Esophagus muscularis mucosa (tissue), 4 donors: ENCODE data around the gene E4F1. TPM values are rescaled to one million over a fixed set of nuclear protein-coding genes. Genes with fewer than 3 reads are reported as not detected.

Experiments used
- DNase-seq: peaks from one replicate; pipeline ENCODE4 v3.0.0-alpha.2; 2017; ENCODE audit errors: extremely low spot score
- H3K27ac ChIP-seq, 4 donors: fragments of 200-600 bp; sonication (generic); replicated peaks in 1 of 4; 1 replicate in 3 of 4; 2 replicates in 1 of 4; pipeline ENCODE4 v1.5.1; 2016 to 2019; ENCODE audit warnings: mild to moderate bottlenecking in 1 of 4
- H3K27me3 ChIP-seq, 4 donors: fragments of 200-600 bp; sonication (generic); one replicate each; pipeline versions ENCODE4 v1.5.1 to v1.6.0; 2016 to 2019
- H3K36me3 ChIP-seq, 4 donors: fragments of 200-600 bp; sonication (generic); one replicate each; pipeline ENCODE4 v1.5.1; 2016 to 2019
- H3K4me1 ChIP-seq, 4 donors: fragments of 200-600 bp; sonication (generic); one replicate each; pipeline ENCODE4 v1.5.1; 2016 to 2019
- H3K4me3 ChIP-seq, 4 donors: fragments of 200-600 bp; sonication (generic); 1 replicate in 2 of 4; 2 replicates in 2 of 4; pipeline ENCODE4 v1.5.1; 2016 to 2019; ENCODE audit warnings: mild to moderate bottlenecking in 4 of 4, moderate library complexity in 1 of 4
- H3K9me3 ChIP-seq, 4 donors: fragments of 200-600 bp; sonication (generic); 1 replicate in 3 of 4; 2 replicates in 1 of 4; pipeline ENCODE4 v1.5.1; 2016 to 2019
- CTCF ChIP-seq, 3 experiments: fragments of 200-600 bp in 2 of 3; fragments of 450-650 bp in 1 of 3; sonication (generic) in 2 of 3; IDR thresholded peaks; one replicate each; pipeline ENCODE4 v1.5.1; 2017 to 2019; ENCODE audit warnings: antibody characterized with exemption in 3 of 3, mild to moderate bottlenecking in 2 of 3, moderate library complexity in 1 of 3
- EP300 ChIP-seq: sonication (generic); formaldehyde crosslinking; IDR thresholded peaks from one replicate; pipeline ENCODE4 v1.6.1; 2017; ENCODE audit warnings: antibody characterized with exemption
- POLR2A ChIP-seq: fragments of 450-650 bp; IDR thresholded peaks from one replicate; pipeline ENCODE4 v1.6.1; 2017; ENCODE audit warnings: antibody characterized with exemption, moderate library complexity, mild to moderate bottlenecking, low read depth
- POLR2AphosphoS5 ChIP-seq, 2 donors: sonication (generic); formaldehyde crosslinking; IDR thresholded peaks; one replicate each; pipeline ENCODE4 v1.6.1; 2017; ENCODE audit warnings: antibody characterized with exemption in 2 of 2
- WGBS: methylation state at CpG from one replicate; pipeline ENCODE4 v1.1.5; 2018; 5-methylcytosine and 5-hydroxymethylcytosine counted together
- intact Hi-C: fragments of 100-400 bp; cut with DNase I; formaldehyde crosslinking; loops from one replicate; pipeline ENCODE4 v1.15.1; 2023
- total RNA-seq, 4 donors: library from RNA; depleted of rRNA; stranded (reverse); fragments of >200 nt; gene quantifications; one replicate each; pipeline versions ENCODE4 v1.1.0 to v1.2.1, GENCODE V29; 2016

The E4F1 gene
- total RNA-seq, 4 donors from 2014 or later: 19.1 to 39.7 (median 28.5) TPM

GRCh38 chr16:2210009-2210332, 13.4 kb upstream of the E4F1 start:
- intact Hi-C loops: loop anchor here (5.0 kb wide), 1 partner anchor 48 kb away; no protein-coding TSS in a partner anchor
- Histone ChIP-seq H3K27ac (no peak overlapping the region), H3K36me3 (peaks cover 20 to 49% (median 45%) of the 10 kb centered on the region in 4 donors), H3K4me3 (no peak overlapping the region), H3K9me3 (no peaks in the 10 kb centered on the region), H3K4me1 (peaks cover 37 to 51% (median 44%) of the 10 kb centered on the region in 4 donors), H3K27me3 (no peaks in the 10 kb centered on the region)
- no CpG with 5 or more reads among the region's 17 CpGs for WGBS
- TF ChIP-seq POLR2A (no peak), CTCF (IDR thresholded peaks at IDR 0.05) (no peak), EP300 (no peak), POLR2AphosphoS5 (IDR thresholded peaks at IDR 0.05) (no peak)
- no peak for DNase-seq

GRCh38 chr16:2210386-2211365, 12.7 kb upstream of the E4F1 start, which contains the start of gene BRICD5:
Gene BRICD5, minus strand, starts transcription at chr16:2210863. Its CDS starts 30 bp downstream, at chr16:2210833.
- DNase-seq: no peak
- H3K27ac ChIP-seq: no peak within 1 kb of the TSS
- H3K9me3 ChIP-seq: no peaks in the 10 kb centered on the region
- intact Hi-C loops: loop anchor here (5.0 kb wide), 1 partner anchor 48 kb away; no protein-coding TSS in a partner anchor
- peaks cover 37 to 56% (median 49%) of the 10 kb centered on the region in 4 donors for H3K4me1 ChIP-seq
- no peak within 1 kb of the TSS for H3K4me3 ChIP-seq
- WGBS: 48% methylated on average over 2 of the region's 24 CpGs
- peaks cover 20 to 49% (median 45%) of the 10 kb centered on the region in 4 donors for H3K36me3 ChIP-seq
- no peaks in the 10 kb centered on the region for H3K27me3 ChIP-seq
- TF ChIP-seq POLR2A: no peak
- TF ChIP-seq CTCF (IDR thresholded peaks at IDR 0.05): no peak
- no peak for TF ChIP-seq EP300
- no peak for TF ChIP-seq POLR2AphosphoS5 (IDR thresholded peaks at IDR 0.05)

DNA sequence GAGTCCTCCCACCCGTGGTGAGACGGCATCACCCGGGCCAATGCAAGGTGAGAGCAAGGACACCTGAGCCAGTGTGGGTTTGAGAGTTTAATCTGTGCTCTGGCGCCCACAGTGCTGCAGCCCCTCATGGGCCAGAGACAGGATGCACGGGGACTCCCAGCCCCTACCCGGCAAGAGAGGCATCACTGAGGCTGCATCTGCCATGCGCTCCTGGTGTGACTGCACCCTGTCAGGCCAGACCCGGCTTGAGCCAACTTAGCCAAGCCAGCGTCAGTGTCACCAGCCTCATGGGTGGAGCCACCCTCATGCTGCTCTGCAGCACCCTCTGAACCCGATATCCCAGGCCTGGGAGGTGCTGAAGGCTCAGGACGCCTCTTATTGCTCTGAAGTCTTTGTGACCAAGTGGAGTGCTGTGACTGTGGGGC, 11.5 kb upstream of the E4F1 start:
- Histone ChIP-seq H3K27ac (peak overlapping the region in 1 of 4 donors; percentile 1), H3K27me3 (no peaks in the 10 kb centered on the region), H3K36me3 (peaks cover 20 to 43% (median 39%) of the 10 kb centered on the region in 4 donors), H3K4me1 (peaks cover 26 to 46% (median 41%) of the 10 kb centered on the region in 4 donors), H3K4me3 (no peak overlapping the region), H3K9me3 (no peaks in the 10 kb centered on the region)
- TF ChIP-seq POLR2AphosphoS5 (IDR thresholded peaks at IDR 0.05): no peak
- no peak for TF ChIP-seq EP300
- TF ChIP-seq CTCF (IDR thresholded peaks at IDR 0.05): no peak
- no peak for TF ChIP-seq POLR2A
- intact Hi-C loops: loop anchor here (5.0 kb wide), 1 partner anchor 50 kb away; no protein-coding TSS in a partner anchor
- no peak for DNase-seq
- 79% methylated on average over 4 of the region's 11 CpGs for WGBS

- no peak for DNase-seq
- peak overlapping the region in 2 of 4 donors; percentile 1 to 18 for H3K27ac ChIP-seq
- no peaks in the 10 kb centered on the region for H3K27me3 ChIP-seq
- TF ChIP-seq CTCF (IDR thresholded peaks at IDR 0.05): no peak
- peak; percentile 52 for TF ChIP-seq POLR2A
- intact Hi-C loops: loop anchor here (5.0 kb wide), 1 partner anchor 50 kb away; no protein-coding TSS in a partner anchor
- H3K9me3 ChIP-seq: no peaks in the 10 kb centered on the region
- peaks cover 26 to 39% (median 37%) of the 10 kb centered on the region in 4 donors for H3K4me1 ChIP-seq
- WGBS: 73% methylated on average over 10 of the region's 19 CpGs
- H3K4me3 ChIP-seq: peak overlapping the region in 3 of 4 donors; percentile 79 to 87 (median 83)
- H3K36me3 ChIP-seq: peaks cover 19 to 36% (median 32%) of the 10 kb centered on the region in 4 donors
Measured at GRCh38 chr16:2212362-2213324, 10.7 kb upstream of the E4F1 start.
